MM.1S (cell line): Measurements from ENCODE around the gene TNFRSF12A.

Experiments used
- CTCF ChIP-seq: fragments of 300-600 bp; sonication (generic); IDR thresholded peaks from 2 replicates; pipeline ENCODE4 v1.5.1; 2016; ENCODE audit warnings: antibody characterized with exemption, low read length, mixed read lengths
- EZH2phosphoT487 ChIP-seq: fragments of 300-600 bp; sonication (generic); IDR thresholded peaks from 2 replicates; pipeline ENCODE4 v1.6.1; 2018; ENCODE audit warnings: antibody characterized with exemption, low read length

GRCh38 chr16:2986623-2987188 is 33.5 kb upstream of the TNFRSF12A start:
- no peak for TF ChIP-seq CTCF
- TF ChIP-seq EZH2phosphoT487: no peak
